ENCODE results near the gene SSB.
A peak's percentile ranks its signal among the peaks of the same experiment; 100 is the strongest.

The SSB gene

GRCh38 chr2:169828141-169828811, 29.6 kb downstream of the SSB start:
- Histone ChIP-seq H3K27ac (replicated peaks) (peak overlapping the region; percentile 47), H3K4me3 (replicated peaks; ENCODE audit: insufficient read depth, low read length) (peak overlapping the region; percentile 99), H3K27me3 (ENCODE audit: insufficient read depth, poor library complexity, severe bottlenecking) (no peaks in the 10 kb centered on the region)
- DNase-seq (ENCODE audit: low read depth in 1 of 2, low spot score in 1 of 2) = peak in 1 of 2 experiments; percentile 51
- TF ChIP-seq SPI1 (IDR thresholded peaks at IDR 0.05; ENCODE audit: borderline replicate concordance, low read depth) = no peak
- TF ChIP-seq POLR2AphosphoS5 (IDR thresholded peaks at IDR 0.05; ENCODE audit: low read depth) = no peak
- no peak for TF ChIP-seq REST (IDR thresholded peaks at IDR 0.05; ENCODE audit: insufficient replicate concordance, low read depth)
- no peak for TF ChIP-seq GABPA (IDR thresholded peaks at IDR 0.05; ENCODE audit: low read depth)
- TF ChIP-seq, protein P1, sequence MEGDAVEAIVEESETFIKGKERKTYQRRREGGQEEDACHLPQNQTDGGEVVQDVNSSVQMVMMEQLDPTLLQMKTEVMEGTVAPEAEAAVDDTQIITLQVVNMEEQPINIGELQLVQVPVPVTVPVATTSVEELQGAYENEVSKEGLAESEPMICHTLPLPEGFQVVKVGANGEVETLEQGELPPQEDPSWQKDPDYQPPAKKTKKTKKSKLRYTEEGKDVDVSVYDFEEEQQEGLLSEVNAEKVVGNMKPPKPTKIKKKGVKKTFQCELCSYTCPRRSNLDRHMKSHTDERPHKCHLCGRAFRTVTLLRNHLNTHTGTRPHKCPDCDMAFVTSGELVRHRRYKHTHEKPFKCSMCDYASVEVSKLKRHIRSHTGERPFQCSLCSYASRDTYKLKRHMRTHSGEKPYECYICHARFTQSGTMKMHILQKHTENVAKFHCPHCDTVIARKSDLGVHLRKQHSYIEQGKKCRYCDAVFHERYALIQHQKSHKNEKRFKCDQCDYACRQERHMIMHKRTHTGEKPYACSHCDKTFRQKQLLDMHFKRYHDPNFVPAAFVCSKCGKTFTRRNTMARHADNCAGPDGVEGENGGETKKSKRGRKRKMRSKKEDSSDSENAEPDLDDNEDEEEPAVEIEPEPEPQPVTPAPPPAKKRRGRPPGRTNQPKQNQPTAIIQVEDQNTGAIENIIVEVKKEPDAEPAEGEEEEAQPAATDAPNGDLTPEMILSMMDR (IDR thresholded peaks at IDR 0.05; ENCODE audit: insufficient read depth, low read length) = no peak

GRCh38 chr2:169834401-169834800, 35.7 kb downstream of the SSB start:
- Histone ChIP-seq H3K27me3 (ENCODE audit: insufficient read depth, poor library complexity, severe bottlenecking) (no peaks in the 10 kb centered on the region), H3K4me3 (replicated peaks; ENCODE audit: insufficient read depth, low read length) (no peak overlapping the region), H3K27ac (replicated peaks) (no peak overlapping the region)
- TF ChIP-seq, protein P1 (IDR thresholded peaks at IDR 0.05; ENCODE audit: insufficient read depth, low read length) = no peak
- no peak for TF ChIP-seq GABPA (IDR thresholded peaks at IDR 0.05; ENCODE audit: low read depth)
- no peak for TF ChIP-seq SPI1 (IDR thresholded peaks at IDR 0.05; ENCODE audit: borderline replicate concordance, low read depth)
- TF ChIP-seq POLR2AphosphoS5 (IDR thresholded peaks at IDR 0.05; ENCODE audit: low read depth) = no peak
- no peak for TF ChIP-seq REST (IDR thresholded peaks at IDR 0.05; ENCODE audit: insufficient replicate concordance, low read depth)
- DNase-seq (ENCODE audit: low read depth in 1 of 2, low spot score in 1 of 2) = no peak

- no peak for DNase-seq (ENCODE audit: low read depth in 1 of 2, low spot score in 1 of 2)
- H3K4me3 ChIP-seq (replicated peaks; ENCODE audit: insufficient read depth, low read length) = no peak overlapping the region
- H3K27ac ChIP-seq (replicated peaks) = no peak overlapping the region
- no peaks in the 10 kb centered on the region for H3K27me3 ChIP-seq (ENCODE audit: insufficient read depth, poor library complexity, severe bottlenecking)
- no peak for TF ChIP-seq REST (IDR thresholded peaks at IDR 0.05; ENCODE audit: insufficient replicate concordance, low read depth)
- TF ChIP-seq, protein P1 (IDR thresholded peaks at IDR 0.05; ENCODE audit: insufficient read depth, low read length) = no peak
- no peak for TF ChIP-seq POLR2AphosphoS5 (IDR thresholded peaks at IDR 0.05; ENCODE audit: low read depth)
- TF ChIP-seq GABPA (IDR thresholded peaks at IDR 0.05; ENCODE audit: low read depth) = no peak
- TF ChIP-seq SPI1 (IDR thresholded peaks at IDR 0.05; ENCODE audit: borderline replicate concordance, low read depth) = no peak
Measured at GRCh38 chr2:169838743-169839489, 40.2 kb downstream of the SSB start.

Data from HL-60 (cell line).